ENCODE data around the gene PCBP3.
"Not testable (repeated sequence)": the region's sequence is repeated elsewhere in the genome, so short reads cannot be mapped to it uniquely, and the experiment has no call there.

Gene PCBP3

GRCh38 chr21:45957981-45958600, 314.6 kb downstream of the PCBP3 start:
- DNase-seq, result no peak

- no peak for DNase-seq
These were observed 315.7 kb downstream of the PCBP3 start for GRCh38 chr21:45959182-45959581.

- no peak for DNase-seq
These were observed 316.4 kb downstream of the PCBP3 start for GRCh38 chr21:45959779-45960390.

- DNase-seq, result not testable (repeated sequence)
These were observed 317.9 kb downstream of the PCBP3 start for GRCh38 chr21:45961408-45961807.

GRCh38 chr21:45962531-45963231, 319.2 kb downstream of the PCBP3 start:
- DNase-seq, result no peak

- no peak for DNase-seq
These were observed 319.7 kb downstream of the PCBP3 start for GRCh38 chr21:45963232-45963570.

GRCh38 chr21:45964649-45965048, 321.1 kb downstream of the PCBP3 start:
- no peak for DNase-seq

- DNase-seq, result no peak
These were observed 321.7 kb downstream of the PCBP3 start for GRCh38 chr21:45965084-45965809.

GRCh38 chr21:45966791-45967394, 323.4 kb downstream of the PCBP3 start:
- no peak for DNase-seq

- DNase-seq, result no peak
These were observed 326.6 kb downstream of the PCBP3 start for GRCh38 chr21:45969921-45970673.

GRCh38 chr21:45970674-45971615, 327.4 kb downstream of the PCBP3 start:
- peak; percentile 54 for DNase-seq

- DNase-seq, result no peak
These were observed 328.3 kb downstream of the PCBP3 start for GRCh38 chr21:45971616-45972352.

- no peak for DNase-seq
These were observed 328.8 kb downstream of the PCBP3 start for GRCh38 chr21:45972353-45972715.

- peak; percentile 66 for DNase-seq
These were observed 329.4 kb downstream of the PCBP3 start for GRCh38 chr21:45972716-45973474.

- DNase-seq, result peak; percentile 90
These were observed 330.0 kb downstream of the PCBP3 start for GRCh38 chr21:45973475-45974072.

- DNase-seq, result no peak
These were observed 330.8 kb downstream of the PCBP3 start for GRCh38 chr21:45974073-45975019.

- no peak for DNase-seq
These were observed 331.6 kb downstream of the PCBP3 start for GRCh38 chr21:45975020-45975666.
